ENCODE measurements around the gene CLDN7.

- TF ChIP-seq CTCF (IDR thresholded peaks at IDR 0.05) = no peak
- no peak for TF ChIP-seq POLR2A (IDR thresholded peaks at IDR 0.05)
Measured at GRCh38 chr17:7243453-7243729, 18.9 kb downstream of the CLDN7 start.

Data from thyroid gland (tissue), 4 donors.